ENCODE results near the gene GPA33. TPM values are rescaled to one million over a fixed set of nuclear protein-coding genes. Genes with fewer than 3 reads are reported as not detected.

The GPA33 gene
- total RNA-seq, 1 donor from 2014 or later = 0.74 TPM

- Histone ChIP-seq H3K36me3 (no peaks in the 10 kb centered on the region), H3K9me3 (no peaks in the 10 kb centered on the region), H3K4me3 (no peak overlapping the region), H3K27ac (no peak overlapping the region), H3K27me3 (no peaks in the 10 kb centered on the region), H3K4me1 (peaks cover 7% of the 10 kb centered on the region)
- no peak for TF ChIP-seq POLR2A (IDR thresholded peaks at IDR 0.05)
- TF ChIP-seq CTCF (IDR thresholded peaks at IDR 0.05) = peak; percentile 79 to 96 (median 90)
- intact Hi-C loops (cut with DNase I) = loop anchor here (5.0 kb wide), 2 partner anchors 376 to 466 kb away; no protein-coding TSS in a partner anchor
- no peak for DNase-seq (ENCODE audit: extremely low spot score in 2 of 2)
Observed at GRCh38 chr1:167066333-167067122, 23.6 kb downstream of the GPA33 start.

- no peak overlapping the region for H3K4me3 ChIP-seq
- TF ChIP-seq POLR2A (IDR thresholded peaks at IDR 0.05) (no peak), POLR2AphosphoS5 (IDR thresholded peaks at IDR 0.05; ENCODE audit: insufficient read depth in 1 of 2, low read depth in 1 of 2) (no peak), CTCF (IDR thresholded peaks at IDR 0.05) (no peak)
- H3K27ac ChIP-seq = no peak overlapping the region
- no peaks in the 10 kb centered on the region for H3K9me3 ChIP-seq
- H3K36me3 ChIP-seq = no peaks in the 10 kb centered on the region
- H3K4me1 ChIP-seq = peaks cover 7% of the 10 kb centered on the region
- intact Hi-C loops (cut with DNase I) = loop anchor here (5.0 kb wide), 2 partner anchors 377 to 467 kb away; no protein-coding TSS in a partner anchor
- no peaks in the 10 kb centered on the region for H3K27me3 ChIP-seq
- no peak for DNase-seq (ENCODE audit: extremely low spot score in 2 of 2)
Observed at GRCh38 chr1:167065471-167065870, 24.7 kb downstream of the GPA33 start.

GRCh38 chr1:167064621-167065020 lies 25.6 kb downstream of the GPA33 start:
- no peak for DNase-seq (ENCODE audit: extremely low spot score in 2 of 2)
- no peak for TF ChIP-seq CTCF (IDR thresholded peaks at IDR 0.05)
- TF ChIP-seq POLR2AphosphoS5 (IDR thresholded peaks at IDR 0.05; ENCODE audit: insufficient read depth in 1 of 2, low read depth in 1 of 2) = no peak
- no peak for TF ChIP-seq POLR2A (IDR thresholded peaks at IDR 0.05)
- Histone ChIP-seq H3K9me3 (no peaks in the 10 kb centered on the region), H3K36me3 (no peaks in the 10 kb centered on the region), H3K4me3 (no peak overlapping the region), H3K4me1 (peaks cover 7% of the 10 kb centered on the region), H3K27me3 (no peaks in the 10 kb centered on the region), H3K27ac (no peak overlapping the region)
- intact Hi-C loops (cut with DNase I) = loop anchor here (5.0 kb wide), 2 partner anchors 378 to 468 kb away; no protein-coding TSS in a partner anchor

GRCh38 chr1:167061073-167061464 lies 29.1 kb downstream of the GPA33 start:
- intact Hi-C loops (cut with DNase I) = no loop called here
- H3K27me3 ChIP-seq = no peaks in the 10 kb centered on the region

More at GRCh38 chr1:167061073-167061464, 29.1 kb downstream of the GPA33 start:
- H3K4me1 ChIP-seq = peaks cover 7% of the 10 kb centered on the region
- no peak overlapping the region for H3K27ac ChIP-seq
- no peak overlapping the region for H3K4me3 ChIP-seq
- H3K9me3 ChIP-seq = no peaks in the 10 kb centered on the region
- peak in 1 of 2 donors; percentile 62 for DNase-seq (ENCODE audit: extremely low spot score in 2 of 2)
- TF ChIP-seq CTCF (IDR thresholded peaks at IDR 0.05) = no peak
- TF ChIP-seq POLR2AphosphoS5 (IDR thresholded peaks at IDR 0.05; ENCODE audit: insufficient read depth in 1 of 2, low read depth in 1 of 2) = no peak
- TF ChIP-seq POLR2A (IDR thresholded peaks at IDR 0.05) = no peak
- H3K36me3 ChIP-seq = no peaks in the 10 kb centered on the region
